GM18867 (cell line): ENCODE data around the gene SLCO2A1.
A peak's percentile ranks its signal among the peaks of the same experiment; 100 is the strongest.

ENCODE experiments used
- ATAC-seq: cut with Tn5 transposase; IDR thresholded peaks from one replicate; pipeline ENCODE4 v1.9.1; 2021; ENCODE audit warnings: mild to moderate bottlenecking, moderate library complexity; ENCODE audit not compliant: unreplicated experiment

The SLCO2A1 gene

DNA sequence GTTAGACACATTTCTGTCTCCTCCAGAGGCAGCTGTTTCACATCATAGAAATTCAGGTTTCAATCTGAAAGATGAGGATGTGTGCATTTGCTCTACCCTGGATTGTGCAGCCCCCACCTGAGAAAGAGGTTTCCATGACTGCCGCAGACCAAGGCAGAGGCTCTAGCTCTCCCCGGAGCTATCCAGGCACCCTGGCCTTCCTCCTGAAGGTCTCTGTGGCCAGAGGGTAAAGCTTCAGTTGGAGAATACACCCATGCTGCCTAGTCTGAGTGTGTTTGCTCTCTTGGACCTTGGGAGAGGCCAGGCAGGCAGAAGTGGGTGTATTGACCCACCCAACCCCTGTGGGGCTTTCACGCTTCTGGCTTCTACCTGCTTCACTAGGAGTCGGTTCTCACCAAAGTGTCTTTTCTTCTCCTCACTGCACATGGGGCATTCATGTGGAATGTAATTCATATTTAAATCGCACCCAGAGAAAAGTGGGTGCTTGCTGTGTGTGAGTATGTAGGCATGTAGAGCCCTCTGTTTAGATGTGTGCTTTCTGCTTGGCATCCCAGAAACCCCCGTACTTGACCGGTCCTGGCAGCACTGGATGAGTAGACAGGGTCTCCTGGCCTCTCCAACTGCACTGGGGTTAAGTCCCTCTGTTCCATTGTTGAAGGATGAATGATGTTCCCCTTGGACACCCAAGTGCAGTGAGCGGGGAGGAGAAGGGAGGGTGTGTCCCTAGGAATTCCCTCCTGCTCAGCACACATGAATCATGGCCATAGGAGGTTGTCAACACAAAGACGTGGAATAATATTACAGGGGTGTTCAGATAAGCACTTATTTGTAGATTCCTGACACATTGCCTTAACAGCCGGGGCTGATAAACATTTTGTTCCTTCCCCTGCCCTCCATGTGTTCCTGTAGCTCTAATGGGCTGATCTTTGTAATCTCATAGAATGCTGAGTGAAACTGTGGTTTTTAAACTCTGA, 113.8 kb downstream of the SLCO2A1 start:
- no peak for ATAC-seq

GRCh38 chr3:133914839-133915600, 114.7 kb downstream of the SLCO2A1 start:
- no peak for ATAC-seq

GRCh38 chr3:133910422-133910821, 119.3 kb downstream of the SLCO2A1 start:
- no peak for ATAC-seq

GRCh38 chr3:133905376-133905775, 124.3 kb downstream of the SLCO2A1 start:
- no peak for ATAC-seq

- no peak for ATAC-seq
These were observed 127.9 kb downstream of the SLCO2A1 start for GRCh38 chr3:133901847-133902246.

DNA sequence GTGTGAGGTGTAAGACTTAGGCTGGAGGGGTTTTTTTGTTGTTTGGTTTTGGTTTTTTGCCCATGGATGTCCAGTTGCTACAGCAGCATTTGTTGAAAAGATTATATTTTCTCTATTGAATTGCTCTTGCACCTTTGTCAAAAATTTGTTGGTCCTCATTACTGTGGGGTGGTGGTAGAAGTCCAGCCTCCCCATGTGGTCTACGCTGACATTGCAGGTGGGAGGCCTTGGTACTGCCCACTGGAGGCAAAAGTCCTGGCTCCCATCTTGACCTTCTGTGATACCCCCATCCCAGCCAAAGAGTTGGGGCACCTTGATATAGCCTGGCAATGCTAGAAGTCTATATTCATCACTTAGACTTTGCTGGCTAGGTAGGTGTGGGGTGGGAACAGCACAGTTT, 128.6 kb downstream of the SLCO2A1 start:
- ATAC-seq: no peak

- ATAC-seq: no peak
These were observed 130.4 kb downstream of the SLCO2A1 start for GRCh38 chr3:133899311-133899710.

- ATAC-seq: no peak
These were observed 132.2 kb downstream of the SLCO2A1 start for GRCh38 chr3:133897547-133897946.

DNA sequence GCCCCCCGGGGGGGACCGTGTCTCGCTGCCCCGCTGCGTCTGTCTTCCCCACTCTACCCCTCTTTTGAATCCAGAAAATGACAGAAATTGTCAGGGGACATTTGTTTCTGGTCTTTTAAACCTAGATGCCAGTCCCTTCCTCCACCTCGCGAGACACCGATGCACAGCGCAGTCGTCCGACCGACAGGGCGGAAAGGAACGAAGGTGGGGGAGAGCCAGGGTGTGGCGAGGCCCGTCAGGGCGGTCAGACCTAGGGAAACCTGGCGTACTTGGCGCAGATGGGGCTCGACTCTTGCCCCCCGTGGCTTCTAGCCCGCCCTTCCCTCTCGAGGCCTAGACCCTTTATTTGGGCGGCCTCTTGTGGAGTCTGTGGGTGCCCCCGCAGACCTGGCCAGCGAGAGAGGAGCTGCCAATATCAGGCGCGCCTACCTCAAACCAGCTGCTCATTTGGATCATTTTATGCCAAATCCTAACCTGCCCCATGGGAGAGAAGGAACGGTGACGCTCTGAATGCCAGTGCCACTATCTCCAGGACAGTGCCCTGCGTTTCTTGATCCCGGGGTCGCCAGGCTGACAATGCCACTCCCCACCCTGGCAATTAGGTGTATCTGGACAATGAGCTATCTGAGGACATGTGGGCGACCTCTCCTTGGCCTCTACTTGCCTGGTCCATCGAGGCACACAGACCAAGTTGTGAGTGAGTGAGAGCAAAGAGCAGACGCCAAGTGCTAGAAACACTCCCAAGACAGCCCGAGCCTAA, 133.5 kb downstream of the SLCO2A1 start:
- no peak for ATAC-seq

GRCh38 chr3:133895208-133896001, 134.3 kb downstream of the SLCO2A1 start, which contains the start of gene RAB6B:
TSS of gene RAB6B (minus strand) at chr3:133895882. CDS start at chr3:133895466, 416 bp downstream.
- ATAC-seq: peak; percentile 50

GRCh38 chr3:133894353-133895207, 135.1 kb downstream of the SLCO2A1 start:
- ATAC-seq: no peak

- ATAC-seq: no peak
These were observed 135.9 kb downstream of the SLCO2A1 start for GRCh38 chr3:133893683-133894352.

DNA sequence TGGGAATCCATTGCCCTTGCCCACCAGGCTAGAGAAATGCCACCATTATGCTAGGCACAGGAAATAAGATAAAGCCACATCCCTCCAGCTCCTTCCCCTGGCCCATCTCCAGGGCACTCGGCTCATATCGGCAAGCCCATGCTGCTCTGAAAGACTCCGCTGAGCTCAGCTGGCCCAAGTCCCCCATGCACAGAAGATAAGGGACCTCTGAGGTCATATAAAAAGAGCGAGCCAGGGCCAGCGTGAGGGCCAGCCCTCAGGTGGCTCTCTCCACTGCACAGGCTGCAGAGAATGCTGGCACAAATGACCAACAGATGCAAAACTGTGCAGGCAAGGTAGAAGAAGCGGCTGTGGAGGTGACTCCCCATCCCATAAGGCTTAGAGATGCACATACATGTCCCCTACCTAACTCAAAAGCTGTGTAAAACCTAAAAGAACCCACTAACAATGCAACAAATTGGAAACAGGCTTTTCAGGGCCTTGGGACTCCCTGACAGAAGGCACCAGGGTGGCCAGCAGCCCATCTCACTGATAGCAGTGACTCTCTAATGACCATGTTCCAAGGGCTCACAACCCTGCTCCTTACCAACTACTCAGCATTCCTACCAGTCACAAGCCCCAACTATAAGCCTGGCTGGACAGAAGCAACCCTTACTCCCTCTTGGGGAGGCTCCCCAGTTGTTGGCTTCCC, 137.0 kb downstream of the SLCO2A1 start:
- no peak for ATAC-seq

- no peak for ATAC-seq
These were observed 137.9 kb downstream of the SLCO2A1 start for GRCh38 chr3:133891662-133892378.

- no peak for ATAC-seq
These were observed 138.6 kb downstream of the SLCO2A1 start for GRCh38 chr3:133890972-133891644.

GRCh38 chr3:133890037-133890436, 139.7 kb downstream of the SLCO2A1 start:
- ATAC-seq: no peak
